GM12864 (cell line): ENCODE data around the gene PSMD13.
"Not testable (repeated sequence)": the region's sequence is repeated elsewhere in the genome, so short reads cannot be mapped to it uniquely, and the experiment has no call there.

Experiments used
- DNase-seq: peaks from one replicate; pipeline ENCODE4 v3.0.0-alpha.2; 2011; ENCODE audit warnings: low read depth
- H3K4me3 ChIP-seq: 2 replicates; pipeline ENCODE4 v1.5.1; 2011; ENCODE audit warnings: mild to moderate bottlenecking, low read depth, low read length, control low read depth
- CTCF ChIP-seq: IDR thresholded peaks from 2 replicates; pipeline ENCODE4 v1.5.1; 2011; ENCODE audit warnings: low read depth, mild to moderate bottlenecking, moderate library complexity, low read length, control low read depth, inconsistent platforms; ENCODE audit errors: missing control alignments

Gene PSMD13

GRCh38 chr11:236774-237767 is at the start of gene PSMD13:
TSS of gene PSMD13 (plus strand) at chr11:236976. CDS start at chr11:237050, 74 bp downstream.
- DNase-seq: peak; percentile 52
- H3K4me3 ChIP-seq: peak within 1 kb of the TSS; percentile 92
- no peak for TF ChIP-seq CTCF

- DNase-seq, H3K4me3 ChIP-seq: not testable (repeated sequence)
- peak; percentile 11 for TF ChIP-seq CTCF
These were observed 47.5 kb upstream of the PSMD13 start for GRCh38 chr11:189200-189783.

- not testable (repeated sequence) for DNase-seq, H3K4me3 ChIP-seq
These were observed 46.9 kb upstream of the PSMD13 start for GRCh38 chr11:189843-190311.

- not testable (repeated sequence) for DNase-seq, H3K4me3 ChIP-seq
These were observed 46.2 kb upstream of the PSMD13 start for GRCh38 chr11:190546-190945.

GRCh38 chr11:191490-192478 is 45.0 kb upstream of the PSMD13 start:
- DNase-seq, H3K4me3 ChIP-seq: not testable (repeated sequence)
- TF ChIP-seq CTCF: peak; percentile 41

- not testable (repeated sequence) for H3K4me3 ChIP-seq, DNase-seq
These were observed 44.1 kb upstream of the PSMD13 start, which contains the start of gene SCGB1C1 for GRCh38 chr11:192674-193128. TSS of gene SCGB1C1 (plus strand) at chr11:193078. CDS start at chr11:193100, 22 bp downstream.

GRCh38 chr11:193481-193880 is 43.3 kb upstream of the PSMD13 start:
- DNase-seq, H3K4me3 ChIP-seq: not testable (repeated sequence)

- no peak overlapping the region for H3K4me3 ChIP-seq
- DNase-seq: no peak
- TF ChIP-seq CTCF: no peak
These were observed 39.7 kb upstream of the PSMD13 start for GRCh38 chr11:196786-197731.
